ENCODE results near the gene OSBPL10. TPM values are rescaled to one million over a fixed set of nuclear protein-coding genes. Genes with fewer than 3 reads are reported as not detected.

Gene OSBPL10
- total RNA-seq, 4 donors from 2014 or later: 18.6 to 33.6 (median 28.8) TPM

DNA sequence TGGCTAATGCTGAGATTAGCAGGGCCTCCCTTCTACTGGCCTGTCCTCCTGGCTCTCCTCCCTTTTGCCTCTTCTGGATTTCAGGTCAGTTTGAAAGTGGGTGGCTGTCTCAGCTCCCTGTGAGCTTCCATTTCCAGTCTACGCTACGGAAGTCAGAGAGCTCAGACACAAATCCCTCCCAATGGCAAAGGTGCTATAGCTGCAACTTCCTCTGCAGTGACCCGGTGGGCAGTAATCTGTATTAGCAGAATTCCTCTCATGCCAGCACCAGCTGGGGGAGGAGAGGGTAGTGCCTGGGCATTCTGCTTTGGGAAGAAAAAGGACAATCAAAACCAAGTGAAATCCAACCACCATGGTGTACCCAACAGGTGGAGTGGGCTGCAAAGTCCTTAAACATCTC, 276.9 kb downstream of the OSBPL10 start:
- intact Hi-C loops (cut with DNase I): no loop called here
- 80 to 97% methylated on average over 3 of the region's 3 CpGs for WGBS, 2 donors
- H3K9me3 ChIP-seq: no peaks in the 10 kb centered on the region

DNA sequence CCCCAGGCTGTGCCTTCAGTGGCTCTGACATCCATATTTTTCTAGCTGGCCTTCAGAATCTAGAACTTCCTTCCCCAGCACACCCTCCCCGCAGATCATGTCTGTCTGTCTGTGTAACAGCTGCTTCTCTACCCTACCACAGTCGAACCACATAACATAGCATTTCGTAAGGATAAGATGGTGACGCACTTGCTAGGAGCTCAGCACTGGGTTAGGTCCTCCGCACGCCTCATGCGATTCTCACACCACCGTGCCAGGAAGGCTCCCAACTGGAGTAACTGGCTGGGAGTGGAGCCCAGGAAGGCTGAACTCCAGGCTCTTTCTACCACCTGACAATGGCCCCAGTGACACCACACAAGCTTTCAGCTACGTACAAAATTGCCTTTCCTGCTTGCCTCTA, 279.8 kb downstream of the OSBPL10 start:
- intact Hi-C loops (cut with DNase I): no loop called here
- TF ChIP-seq, protein P1, sequence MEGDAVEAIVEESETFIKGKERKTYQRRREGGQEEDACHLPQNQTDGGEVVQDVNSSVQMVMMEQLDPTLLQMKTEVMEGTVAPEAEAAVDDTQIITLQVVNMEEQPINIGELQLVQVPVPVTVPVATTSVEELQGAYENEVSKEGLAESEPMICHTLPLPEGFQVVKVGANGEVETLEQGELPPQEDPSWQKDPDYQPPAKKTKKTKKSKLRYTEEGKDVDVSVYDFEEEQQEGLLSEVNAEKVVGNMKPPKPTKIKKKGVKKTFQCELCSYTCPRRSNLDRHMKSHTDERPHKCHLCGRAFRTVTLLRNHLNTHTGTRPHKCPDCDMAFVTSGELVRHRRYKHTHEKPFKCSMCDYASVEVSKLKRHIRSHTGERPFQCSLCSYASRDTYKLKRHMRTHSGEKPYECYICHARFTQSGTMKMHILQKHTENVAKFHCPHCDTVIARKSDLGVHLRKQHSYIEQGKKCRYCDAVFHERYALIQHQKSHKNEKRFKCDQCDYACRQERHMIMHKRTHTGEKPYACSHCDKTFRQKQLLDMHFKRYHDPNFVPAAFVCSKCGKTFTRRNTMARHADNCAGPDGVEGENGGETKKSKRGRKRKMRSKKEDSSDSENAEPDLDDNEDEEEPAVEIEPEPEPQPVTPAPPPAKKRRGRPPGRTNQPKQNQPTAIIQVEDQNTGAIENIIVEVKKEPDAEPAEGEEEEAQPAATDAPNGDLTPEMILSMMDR (IDR thresholded peaks at IDR 0.05): no peak
- TF ChIP-seq POLR2A (IDR thresholded peaks at IDR 0.05): no peak
- no peak for DNase-seq
- no peak overlapping the region for H3K27ac ChIP-seq
- no peak overlapping the region for H3K4me3 ChIP-seq (replicated peaks in 1 of 3)
- H3K36me3 ChIP-seq: no peaks in the 10 kb centered on the region
- H3K4me1 ChIP-seq: peaks cover 0 to 12% of the 10 kb centered on the region in 2 donors
- WGBS, 2 donors: 84 to 86% methylated on average over 9 of the region's 9 CpGs
- no peaks in the 10 kb centered on the region for H3K27me3 ChIP-seq
- H3K9me3 ChIP-seq: no peaks in the 10 kb centered on the region

More for the DNA sequence above, 276.9 kb downstream of the OSBPL10 start:
- H3K27me3 ChIP-seq: no peaks in the 10 kb centered on the region
- no peak for DNase-seq
- TF ChIP-seq POLR2A (IDR thresholded peaks at IDR 0.05): no peak
- TF ChIP-seq, protein P1 (IDR thresholded peaks at IDR 0.05): no peak
- H3K4me1 ChIP-seq: peaks cover 0 to 19% of the 10 kb centered on the region in 2 donors
- H3K27ac ChIP-seq: no peak overlapping the region
- H3K4me3 ChIP-seq (replicated peaks in 1 of 3): no peak overlapping the region
- no peaks in the 10 kb centered on the region for H3K36me3 ChIP-seq

DNA sequence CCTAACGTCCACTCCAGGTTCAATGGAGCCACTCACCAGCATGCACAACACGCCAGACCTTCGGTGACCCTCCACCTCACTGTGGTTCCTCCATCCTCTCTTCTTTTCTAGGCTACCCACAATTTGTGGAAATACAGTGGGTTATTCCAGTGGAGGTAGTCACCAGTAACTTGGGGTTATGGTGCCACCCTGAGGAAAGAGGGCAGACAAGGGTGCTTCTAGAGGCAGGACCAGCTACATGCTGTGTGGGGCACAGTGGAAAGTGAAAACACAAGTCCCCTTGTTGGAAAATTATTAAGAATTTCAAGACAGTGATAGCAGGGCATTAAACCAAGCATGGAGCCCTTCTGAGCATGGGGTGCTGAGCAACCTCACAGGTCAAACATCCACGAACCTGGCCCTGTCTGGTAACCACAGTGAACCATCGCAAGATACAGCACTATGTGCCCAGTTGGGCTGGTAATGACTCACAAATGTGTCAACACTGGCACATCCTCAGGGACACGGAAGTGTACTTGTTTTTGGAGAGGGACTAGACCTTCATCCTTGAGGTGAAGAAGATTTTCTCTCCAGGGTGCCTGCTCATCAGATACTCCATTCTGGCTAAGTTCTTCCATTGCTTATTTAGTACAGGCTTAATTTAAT, 281.6 kb downstream of the OSBPL10 start:
- Histone ChIP-seq H3K9me3 (no peaks in the 10 kb centered on the region), H3K4me3 (replicated peaks in 1 of 3) (no peak overlapping the region), H3K27me3 (no peaks in the 10 kb centered on the region), H3K27ac (no peak overlapping the region), H3K36me3 (no peaks in the 10 kb centered on the region), H3K4me1 (peaks cover 0 to 5% of the 10 kb centered on the region in 2 donors)
- no peak for DNase-seq
- TF ChIP-seq, protein P1 (IDR thresholded peaks at IDR 0.05): no peak
- no peak for TF ChIP-seq POLR2A (IDR thresholded peaks at IDR 0.05)
- WGBS, 2 donors: 85 to 94% methylated on average over 6 of the region's 6 CpGs
- intact Hi-C loops (cut with DNase I): no loop called here

DNA sequence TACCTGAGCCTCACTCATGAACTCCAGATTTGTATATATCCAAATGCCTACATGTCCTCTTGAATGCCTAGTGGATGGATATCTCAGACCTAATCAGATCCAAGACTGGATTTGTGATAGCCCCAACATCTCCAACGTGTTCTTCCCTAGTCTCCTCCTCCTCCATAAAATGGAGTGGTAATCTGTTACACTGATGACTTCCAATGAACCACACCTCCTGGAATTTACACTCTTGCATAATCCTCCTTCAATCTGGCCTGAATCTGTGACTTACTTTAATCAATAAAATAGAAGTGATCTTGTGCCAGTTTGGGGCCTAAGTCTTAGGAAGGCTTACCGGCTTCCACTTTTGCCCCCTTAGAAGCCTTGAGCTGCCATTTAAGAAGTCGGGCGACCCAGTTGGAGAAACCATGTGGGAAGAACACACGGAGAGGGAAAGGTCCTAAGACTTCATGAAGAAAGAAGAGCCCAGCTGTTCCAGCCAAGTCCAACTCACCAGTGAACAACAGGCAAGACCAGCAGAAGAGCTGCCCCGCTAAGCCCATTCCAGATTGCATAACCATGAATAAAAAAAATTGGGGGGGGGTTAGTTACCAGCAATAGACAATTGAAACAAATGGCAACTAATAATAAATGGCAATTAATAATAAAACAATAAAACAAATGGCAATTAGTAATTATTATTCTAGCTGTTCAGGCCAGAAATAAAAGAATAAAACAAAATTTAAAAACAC, 284.1 kb downstream of the OSBPL10 start:
- Histone ChIP-seq H3K9me3 (no peaks in the 10 kb centered on the region), H3K27ac (no peak overlapping the region), H3K36me3 (no peaks in the 10 kb centered on the region), H3K4me1 (peaks cover 0 to 5% of the 10 kb centered on the region in 2 donors), H3K27me3 (no peaks in the 10 kb centered on the region), H3K4me3 (replicated peaks in 1 of 3) (no peak overlapping the region)
- intact Hi-C loops (cut with DNase I): no loop called here
- WGBS, 2 donors: 98% methylated on average over 6 of the region's 6 CpGs
- TF ChIP-seq, protein P1 (IDR thresholded peaks at IDR 0.05): no peak
- TF ChIP-seq POLR2A (IDR thresholded peaks at IDR 0.05): no peak
- no peak for DNase-seq

DNA sequence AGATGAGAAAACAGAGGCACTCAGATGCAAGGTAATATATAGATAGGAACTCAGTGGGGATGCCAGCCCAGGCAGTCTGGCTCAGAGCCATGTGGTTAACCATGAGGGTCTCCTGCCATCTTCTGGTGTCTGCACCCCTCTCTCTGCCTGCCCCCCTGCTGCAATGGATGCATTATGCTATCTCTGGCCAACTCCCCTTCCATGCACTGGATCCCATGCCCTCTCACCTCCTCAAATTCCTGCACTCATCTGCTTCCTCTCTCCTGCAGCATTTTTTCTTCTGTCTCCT, 285.1 kb downstream of the OSBPL10 start:
- DNase-seq: no peak
- intact Hi-C loops (cut with DNase I): no loop called here
- no peak overlapping the region for H3K4me3 ChIP-seq (replicated peaks in 1 of 3)
- H3K36me3 ChIP-seq: no peaks in the 10 kb centered on the region
- H3K27ac ChIP-seq: no peak overlapping the region
- H3K27me3 ChIP-seq: no peaks in the 10 kb centered on the region
- H3K4me1 ChIP-seq: peaks cover 0 to 5% of the 10 kb centered on the region in 2 donors
- TF ChIP-seq POLR2A (IDR thresholded peaks at IDR 0.05): no peak
- TF ChIP-seq, protein P1 (IDR thresholded peaks at IDR 0.05): no peak
- H3K9me3 ChIP-seq: no peaks in the 10 kb centered on the region
